ENCODE data around the gene COL19A1.

COL19A1 gene

DNA sequence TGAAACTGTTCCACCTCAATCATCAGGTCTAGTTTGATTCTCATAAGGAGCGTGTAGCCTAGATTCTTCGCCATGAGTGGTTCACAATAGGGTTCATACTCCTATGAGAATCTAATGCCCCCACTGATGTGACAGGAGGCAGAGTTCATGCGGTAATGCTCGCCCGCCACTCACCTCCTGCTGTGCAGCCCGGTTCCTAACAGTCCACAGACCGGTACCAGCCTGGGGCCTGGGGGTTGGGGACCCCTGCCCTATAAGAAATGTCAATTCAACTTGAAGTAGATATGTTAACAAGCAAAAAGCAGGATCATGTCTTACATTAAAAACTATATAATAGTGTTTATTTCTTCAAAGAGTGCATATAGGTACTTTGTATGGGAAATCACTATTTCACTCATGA, 216.5 kb downstream of the COL19A1 start:
- Histone ChIP-seq H3F3A (ENCODE audit: low read depth) (no peaks in the 10 kb centered on the region), H3K9me2 (replicated peaks; ENCODE audit: low read depth, low read length) (no peaks in the 10 kb centered on the region), H3K9me3 (ENCODE audit: insufficient read depth, low read depth, low read length) (no peaks in the 10 kb centered on the region), H2AFZ (ENCODE audit: low read length) (no peak overlapping the region), H3K79me2 (ENCODE audit: insufficient read depth, low read length) (no peaks in the 10 kb centered on the region), H3K4me3 (ENCODE audit: low read length, poor library complexity, severe bottlenecking) (no peak overlapping the region), H3K27me3 (ENCODE audit: insufficient read depth, low read length, poor library complexity, severe bottlenecking) (no peaks in the 10 kb centered on the region), H3K9ac (ENCODE audit: low read depth, low read length, poor library complexity, severe bottlenecking) (no peak overlapping the region), H4K20me1 (ENCODE audit: insufficient read depth, low read length, poor library complexity, severe bottlenecking) (no peaks in the 10 kb centered on the region), H3K36me3 (ENCODE audit: insufficient read depth, low read length) (no peaks in the 10 kb centered on the region), H3K4me1 (ENCODE audit: insufficient read depth, low read length, poor library complexity, severe bottlenecking) (no peaks in the 10 kb centered on the region), H3K4me2 (ENCODE audit: low read depth, low read length, poor library complexity, severe bottlenecking) (no peak overlapping the region)
- TF ChIP-seq, protein P1, sequence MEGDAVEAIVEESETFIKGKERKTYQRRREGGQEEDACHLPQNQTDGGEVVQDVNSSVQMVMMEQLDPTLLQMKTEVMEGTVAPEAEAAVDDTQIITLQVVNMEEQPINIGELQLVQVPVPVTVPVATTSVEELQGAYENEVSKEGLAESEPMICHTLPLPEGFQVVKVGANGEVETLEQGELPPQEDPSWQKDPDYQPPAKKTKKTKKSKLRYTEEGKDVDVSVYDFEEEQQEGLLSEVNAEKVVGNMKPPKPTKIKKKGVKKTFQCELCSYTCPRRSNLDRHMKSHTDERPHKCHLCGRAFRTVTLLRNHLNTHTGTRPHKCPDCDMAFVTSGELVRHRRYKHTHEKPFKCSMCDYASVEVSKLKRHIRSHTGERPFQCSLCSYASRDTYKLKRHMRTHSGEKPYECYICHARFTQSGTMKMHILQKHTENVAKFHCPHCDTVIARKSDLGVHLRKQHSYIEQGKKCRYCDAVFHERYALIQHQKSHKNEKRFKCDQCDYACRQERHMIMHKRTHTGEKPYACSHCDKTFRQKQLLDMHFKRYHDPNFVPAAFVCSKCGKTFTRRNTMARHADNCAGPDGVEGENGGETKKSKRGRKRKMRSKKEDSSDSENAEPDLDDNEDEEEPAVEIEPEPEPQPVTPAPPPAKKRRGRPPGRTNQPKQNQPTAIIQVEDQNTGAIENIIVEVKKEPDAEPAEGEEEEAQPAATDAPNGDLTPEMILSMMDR (conservative IDR thresholded peaks at IDR 0.05; ENCODE audit: low read length): no peak
- TF ChIP-seq EZH2phosphoT487 (IDR thresholded peaks at IDR 0.05; ENCODE audit: borderline replicate concordance): no peak

DNA sequence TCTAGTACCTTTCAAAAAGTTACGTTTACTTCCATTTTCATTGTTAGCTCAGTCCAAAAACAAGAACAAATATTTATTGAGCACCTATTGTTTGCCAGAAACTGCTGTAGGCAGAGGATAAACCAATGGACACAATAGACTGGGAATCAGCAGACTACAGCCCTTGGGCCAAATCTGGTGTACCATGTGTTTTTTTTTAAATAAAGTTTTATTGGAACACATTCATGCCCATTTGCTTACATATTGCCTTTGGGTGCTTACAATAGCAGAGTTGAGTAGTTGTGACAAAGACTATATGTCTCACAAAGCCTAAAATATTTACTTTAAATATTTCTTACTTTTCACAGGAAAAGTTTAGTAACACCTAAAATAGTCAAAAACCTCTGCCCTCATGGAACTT, 220.4 kb downstream of the COL19A1 start:
- Histone ChIP-seq H4K20me1 (ENCODE audit: insufficient read depth, low read length, poor library complexity, severe bottlenecking) (no peaks in the 10 kb centered on the region), H2AFZ (ENCODE audit: low read length) (no peak overlapping the region), H3K4me2 (ENCODE audit: low read depth, low read length, poor library complexity, severe bottlenecking) (no peak overlapping the region), H3K79me2 (ENCODE audit: insufficient read depth, low read length) (no peaks in the 10 kb centered on the region), H3F3A (ENCODE audit: low read depth) (no peaks in the 10 kb centered on the region), H3K9me3 (ENCODE audit: insufficient read depth, low read depth, low read length) (no peaks in the 10 kb centered on the region), H3K9ac (ENCODE audit: low read depth, low read length, poor library complexity, severe bottlenecking) (no peak overlapping the region), H3K4me3 (ENCODE audit: low read length, poor library complexity, severe bottlenecking) (no peak overlapping the region), H3K4me1 (ENCODE audit: insufficient read depth, low read length, poor library complexity, severe bottlenecking) (no peaks in the 10 kb centered on the region), H3K36me3 (ENCODE audit: insufficient read depth, low read length) (no peaks in the 10 kb centered on the region), H3K27me3 (ENCODE audit: insufficient read depth, low read length, poor library complexity, severe bottlenecking) (no peaks in the 10 kb centered on the region), H3K9me2 (replicated peaks; ENCODE audit: low read depth, low read length) (no peaks in the 10 kb centered on the region)
- no peak for TF ChIP-seq EZH2phosphoT487 (IDR thresholded peaks at IDR 0.05; ENCODE audit: borderline replicate concordance)
- TF ChIP-seq, protein P1 (conservative IDR thresholded peaks at IDR 0.05; ENCODE audit: low read length): no peak

DNA sequence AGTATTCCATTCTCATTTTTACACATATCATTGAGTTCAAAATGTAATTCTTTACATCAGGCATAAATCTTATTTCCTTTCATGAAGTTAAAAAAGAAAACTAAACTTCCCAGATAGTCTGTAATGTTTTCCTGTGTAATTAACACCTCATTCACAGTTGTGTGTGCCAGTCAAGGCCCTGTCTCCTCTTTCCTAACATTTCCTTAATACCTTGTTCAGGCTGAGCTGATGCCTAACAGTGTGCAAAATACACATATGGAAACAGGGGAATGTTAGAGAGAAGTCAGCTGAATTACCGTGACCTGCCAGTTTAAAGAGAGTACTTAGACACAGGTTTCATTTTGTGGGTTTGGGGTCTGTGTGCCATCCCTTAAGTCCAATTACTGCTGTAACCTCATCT, 227.8 kb downstream of the COL19A1 start:
- no peaks in the 10 kb centered on the region for H3K9me2 ChIP-seq (replicated peaks; ENCODE audit: low read depth, low read length)
- no peaks in the 10 kb centered on the region for H3K36me3 ChIP-seq (ENCODE audit: insufficient read depth, low read length)
- no peak for TF ChIP-seq EZH2phosphoT487 (IDR thresholded peaks at IDR 0.05; ENCODE audit: borderline replicate concordance)
- TF ChIP-seq, protein P1 (conservative IDR thresholded peaks at IDR 0.05; ENCODE audit: low read length): no peak
- H3K4me1 ChIP-seq (ENCODE audit: insufficient read depth, low read length, poor library complexity, severe bottlenecking): no peaks in the 10 kb centered on the region
- H2AFZ ChIP-seq (ENCODE audit: low read length): no peak overlapping the region
- H3K4me3 ChIP-seq (ENCODE audit: low read length, poor library complexity, severe bottlenecking): no peak overlapping the region
- no peaks in the 10 kb centered on the region for H3F3A ChIP-seq (ENCODE audit: low read depth)
- no peaks in the 10 kb centered on the region for H4K20me1 ChIP-seq (ENCODE audit: insufficient read depth, low read length, poor library complexity, severe bottlenecking)
- no peak overlapping the region for H3K4me2 ChIP-seq (ENCODE audit: low read depth, low read length, poor library complexity, severe bottlenecking)
- H3K9me3 ChIP-seq (ENCODE audit: insufficient read depth, low read depth, low read length): no peaks in the 10 kb centered on the region
- H3K9ac ChIP-seq (ENCODE audit: low read depth, low read length, poor library complexity, severe bottlenecking): no peak overlapping the region
- H3K27me3 ChIP-seq (ENCODE audit: insufficient read depth, low read length, poor library complexity, severe bottlenecking): no peaks in the 10 kb centered on the region
- no peaks in the 10 kb centered on the region for H3K79me2 ChIP-seq (ENCODE audit: insufficient read depth, low read length)

Data from Loucy (cell line).